SU-DHL-6 (cell line): ENCODE measurements around the gene TTLL9.

Experiments
- CTCF ChIP-seq: fragments of 200-600 bp; sonication (generic); IDR thresholded peaks from one replicate; pipeline ENCODE4 v1.5.1; 2017; ENCODE audit warnings: antibody characterized with exemption, mild to moderate bottlenecking, low read length, moderate library complexity; ENCODE audit not compliant: insufficient read depth, poor library complexity, severe bottlenecking
- EZH2phosphoT487 ChIP-seq: fragments of 200-600 bp; sonication (generic), shearing (Covaris generic); conservative IDR thresholded peaks from 2 replicates; pipeline ENCODE4 v1.6.1; 2018; ENCODE audit warnings: mild to moderate bottlenecking, antibody characterized with exemption, low read length, moderate library complexity, mixed read lengths

GRCh38 chr20:31849306-31849930, 21.0 kb upstream of the TTLL9 start:
- no peak for TF ChIP-seq CTCF
- no peak for TF ChIP-seq EZH2phosphoT487
